ENCODE measurements around the gene CAMK2A. TPM values are rescaled to one million over a fixed set of nuclear protein-coding genes. Genes with fewer than 3 reads are reported as not detected.

Gene CAMK2A
- total and polyA plus RNA-seq, 2 experiments from 2014 or later = 0.18 TPM; not detected in 1

GRCh38 chr5:150258130-150258529, 31.4 kb downstream of the CAMK2A start (continued):
- TF ChIP-seq CTCF (conservative IDR thresholded peaks at IDR 0.05; ENCODE audit: low read depth in 2 of 2) (no peak), POLR2AphosphoS5 (IDR thresholded peaks at IDR 0.05; ENCODE audit: low read depth) (no peak), NANOG (IDR thresholded peaks at IDR 0.05; ENCODE audit: borderline replicate concordance) (no peak)

- H3K4me1 Mint-ChIP-seq = peaks cover 7% of the 10 kb centered on the region
- H3K4me3 Mint-ChIP-seq = no peak overlapping the region
- TF ChIP-seq NANOG (IDR thresholded peaks at IDR 0.05; ENCODE audit: borderline replicate concordance) (no peak), ZNF114 (CRISPR knock-in tag; IDR thresholded peaks at IDR 0.05) (no peak), JUNB (IDR thresholded peaks at IDR 0.05; ENCODE audit: unreplicated experiment) (no peak), POLR2AphosphoS5 (IDR thresholded peaks at IDR 0.05; ENCODE audit: low read depth) (no peak), CREB1 (CRISPR knock-in tag; IDR thresholded peaks at IDR 0.05; ENCODE audit: low read depth) (no peak), ETS1 (IDR thresholded peaks at IDR 0.05) (no peak)
- TF ChIP-seq, protein P1, sequence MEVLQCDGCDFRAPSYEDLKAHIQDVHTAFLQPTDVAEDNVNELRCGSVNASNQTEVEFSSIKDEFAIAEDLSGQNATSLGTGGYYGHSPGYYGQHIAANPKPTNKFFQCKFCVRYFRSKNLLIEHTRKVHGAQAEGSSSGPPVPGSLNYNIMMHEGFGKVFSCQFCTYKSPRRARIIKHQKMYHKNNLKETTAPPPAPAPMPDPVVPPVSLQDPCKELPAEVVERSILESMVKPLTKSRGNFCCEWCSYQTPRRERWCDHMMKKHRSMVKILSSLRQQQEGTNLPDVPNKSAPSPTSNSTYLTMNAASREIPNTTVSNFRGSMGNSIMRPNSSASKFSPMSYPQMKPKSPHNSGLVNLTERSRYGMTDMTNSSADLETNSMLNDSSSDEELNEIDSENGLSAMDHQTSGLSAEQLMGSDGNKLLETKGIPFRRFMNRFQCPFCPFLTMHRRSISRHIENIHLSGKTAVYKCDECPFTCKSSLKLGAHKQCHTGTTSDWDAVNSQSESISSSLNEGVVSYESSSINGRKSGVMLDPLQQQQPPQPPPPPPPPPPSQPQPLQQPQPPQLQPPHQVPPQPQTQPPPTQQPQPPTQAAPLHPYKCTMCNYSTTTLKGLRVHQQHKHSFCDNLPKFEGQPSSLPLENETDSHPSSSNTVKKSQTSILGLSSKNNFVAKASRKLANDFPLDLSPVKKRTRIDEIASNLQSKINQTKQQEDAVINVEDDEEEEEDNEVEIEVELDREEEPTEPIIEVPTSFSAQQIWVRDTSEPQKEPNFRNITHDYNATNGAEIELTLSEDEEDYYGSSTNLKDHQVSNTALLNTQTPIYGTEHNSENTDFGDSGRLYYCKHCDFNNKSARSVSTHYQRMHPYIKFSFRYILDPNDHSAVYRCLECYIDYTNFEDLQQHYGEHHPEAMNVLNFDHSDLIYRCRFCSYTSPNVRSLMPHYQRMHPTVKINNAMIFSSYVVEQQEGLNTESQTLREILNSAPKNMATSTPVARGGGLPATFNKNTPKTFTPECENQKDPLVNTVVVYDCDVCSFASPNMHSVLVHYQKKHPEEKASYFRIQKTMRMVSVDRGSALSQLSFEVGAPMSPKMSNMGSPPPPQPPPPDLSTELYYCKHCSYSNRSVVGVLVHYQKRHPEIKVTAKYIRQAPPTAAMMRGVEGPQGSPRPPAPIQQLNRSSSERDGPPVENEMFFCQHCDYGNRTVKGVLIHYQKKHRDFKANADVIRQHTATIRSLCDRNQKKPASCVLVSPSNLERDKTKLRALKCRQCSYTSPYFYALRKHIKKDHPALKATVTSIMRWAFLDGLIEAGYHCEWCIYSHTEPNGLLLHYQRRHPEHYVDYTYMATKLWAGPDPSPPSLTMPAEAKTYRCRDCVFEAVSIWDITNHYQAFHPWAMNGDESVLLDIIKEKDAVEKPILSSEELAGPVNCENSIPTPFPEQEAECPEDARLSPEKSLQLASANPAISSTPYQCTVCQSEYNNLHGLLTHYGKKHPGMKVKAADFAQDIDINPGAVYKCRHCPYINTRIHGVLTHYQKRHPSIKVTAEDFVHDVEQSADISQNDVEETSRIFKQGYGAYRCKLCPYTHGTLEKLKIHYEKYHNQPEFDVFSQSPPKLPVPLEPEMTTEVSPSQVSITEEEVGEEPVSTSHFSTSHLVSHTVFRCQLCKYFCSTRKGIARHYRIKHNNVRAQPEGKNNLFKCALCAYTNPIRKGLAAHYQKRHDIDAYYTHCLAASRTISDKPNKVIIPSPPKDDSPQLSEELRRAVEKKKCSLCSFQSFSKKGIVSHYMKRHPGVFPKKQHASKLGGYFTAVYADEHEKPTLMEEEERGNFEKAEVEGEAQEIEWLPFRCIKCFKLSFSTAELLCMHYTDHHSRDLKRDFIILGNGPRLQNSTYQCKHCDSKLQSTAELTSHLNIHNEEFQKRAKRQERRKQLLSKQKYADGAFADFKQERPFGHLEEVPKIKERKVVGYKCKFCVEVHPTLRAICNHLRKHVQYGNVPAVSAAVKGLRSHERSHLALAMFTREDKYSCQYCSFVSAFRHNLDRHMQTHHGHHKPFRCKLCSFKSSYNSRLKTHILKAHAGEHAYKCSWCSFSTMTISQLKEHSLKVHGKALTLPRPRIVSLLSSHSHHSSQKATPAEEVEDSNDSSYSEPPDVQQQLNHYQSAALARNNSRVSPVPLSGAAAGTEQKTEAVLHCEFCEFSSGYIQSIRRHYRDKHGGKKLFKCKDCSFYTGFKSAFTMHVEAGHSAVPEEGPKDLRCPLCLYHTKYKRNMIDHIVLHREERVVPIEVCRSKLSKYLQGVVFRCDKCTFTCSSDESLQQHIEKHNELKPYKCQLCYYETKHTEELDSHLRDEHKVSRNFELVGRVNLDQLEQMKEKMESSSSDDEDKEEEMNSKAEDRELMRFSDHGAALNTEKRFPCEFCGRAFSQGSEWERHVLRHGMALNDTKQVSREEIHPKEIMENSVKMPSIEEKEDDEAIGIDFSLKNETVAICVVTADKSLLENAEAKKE (CRISPR knock-in tag; IDR thresholded peaks at IDR 0.05) = no peak
- DNase-seq (ENCODE audit: low spot score) = no peak
- no peak for ATAC-seq
- no peak overlapping the region for H3K27ac ChIP-seq (ENCODE audit: low read depth)
- peaks cover 6% of the 10 kb centered on the region; the same call in 1 of the 2 replicates for H3K4me1 ChIP-seq (ENCODE audit: insufficient read depth)
- H3K9me2 ChIP-seq (ENCODE audit: insufficient read depth) = no peaks in the 10 kb centered on the region
- H3K27me3 ChIP-seq (ENCODE audit: insufficient read depth) = no peaks in the 10 kb centered on the region
- H3K4me3 ChIP-seq = no peak overlapping the region
- no peak overlapping the region for H2AFZ ChIP-seq
- peaks cover 9% of the 10 kb centered on the region for H3K27me3 Mint-ChIP-seq (ENCODE audit: insufficient read depth, low read depth, poor library complexity)
- H3K79me2 ChIP-seq (replicated peaks; ENCODE audit: insufficient read depth) = no peaks in the 10 kb centered on the region
- H3K4me2 ChIP-seq = no peak overlapping the region
- no peaks in the 10 kb centered on the region for H3K9me3 Mint-ChIP-seq
- no peak overlapping the region for H3K27ac Mint-ChIP-seq
- H3K36me3 Mint-ChIP-seq (ENCODE audit: low read depth) = no peaks in the 10 kb centered on the region
- H3K36me3 ChIP-seq (ENCODE audit: insufficient read depth) = no peaks in the 10 kb centered on the region
- H4K20me1 ChIP-seq (replicated peaks; ENCODE audit: insufficient read depth) = no peaks in the 10 kb centered on the region
- no peaks in the 10 kb centered on the region for H3F3A ChIP-seq (replicated peaks; ENCODE audit: low read depth)
Measured at GRCh38 chr5:150257424-150257823, 32.1 kb downstream of the CAMK2A start.
